Fibroblast of lung (primary cell): Measurements from ENCODE around the gene NOL11.

ENCODE experiments used
- EZH2 ChIP-seq: IDR thresholded peaks from 2 replicates; pipeline ENCODE4 v1.5.1; 2012; ENCODE audit warnings: low read length, control low read depth, mild to moderate bottlenecking; ENCODE audit errors: missing control alignments
- TF ChIP-seq, protein P1 (sequence below), 2 donors: IDR thresholded peaks in 1 of 2; conservative IDR thresholded peaks in 1 of 2; 1 replicate in 1 of 2; 2 replicates in 1 of 2; pipeline ENCODE4 v1.5.1; 2011 to 2012; ENCODE audit warnings: low read length in 2 of 2, control low read depth in 1 of 2, inconsistent platforms in 1 of 2, low read depth in 1 of 2, mild to moderate bottlenecking in 1 of 2

DNA sequence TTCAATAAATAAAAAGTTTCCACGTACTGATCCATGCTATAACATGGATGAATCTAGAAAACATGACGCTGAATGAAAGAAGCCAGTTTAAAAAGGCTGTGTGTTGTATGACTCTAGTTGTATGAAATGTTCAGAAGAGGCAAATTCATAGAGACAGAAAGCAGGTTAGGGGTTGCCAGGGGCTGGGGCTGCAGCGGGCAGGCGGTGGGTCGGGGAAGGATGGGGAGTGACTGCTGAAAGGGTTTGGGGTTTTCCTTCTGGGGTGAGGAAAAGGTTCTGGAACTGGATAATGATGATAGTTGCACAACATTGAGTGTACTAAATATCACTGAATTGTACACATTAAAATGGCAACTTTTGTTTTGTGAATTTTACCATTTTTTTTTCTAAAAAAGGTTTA is 36.3 kb downstream of the NOL11 start:
- TF ChIP-seq, protein P1, sequence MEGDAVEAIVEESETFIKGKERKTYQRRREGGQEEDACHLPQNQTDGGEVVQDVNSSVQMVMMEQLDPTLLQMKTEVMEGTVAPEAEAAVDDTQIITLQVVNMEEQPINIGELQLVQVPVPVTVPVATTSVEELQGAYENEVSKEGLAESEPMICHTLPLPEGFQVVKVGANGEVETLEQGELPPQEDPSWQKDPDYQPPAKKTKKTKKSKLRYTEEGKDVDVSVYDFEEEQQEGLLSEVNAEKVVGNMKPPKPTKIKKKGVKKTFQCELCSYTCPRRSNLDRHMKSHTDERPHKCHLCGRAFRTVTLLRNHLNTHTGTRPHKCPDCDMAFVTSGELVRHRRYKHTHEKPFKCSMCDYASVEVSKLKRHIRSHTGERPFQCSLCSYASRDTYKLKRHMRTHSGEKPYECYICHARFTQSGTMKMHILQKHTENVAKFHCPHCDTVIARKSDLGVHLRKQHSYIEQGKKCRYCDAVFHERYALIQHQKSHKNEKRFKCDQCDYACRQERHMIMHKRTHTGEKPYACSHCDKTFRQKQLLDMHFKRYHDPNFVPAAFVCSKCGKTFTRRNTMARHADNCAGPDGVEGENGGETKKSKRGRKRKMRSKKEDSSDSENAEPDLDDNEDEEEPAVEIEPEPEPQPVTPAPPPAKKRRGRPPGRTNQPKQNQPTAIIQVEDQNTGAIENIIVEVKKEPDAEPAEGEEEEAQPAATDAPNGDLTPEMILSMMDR (conservative IDR thresholded peaks at IDR 0.05 in 1 of 2, IDR thresholded peaks at IDR 0.05 in 1 of 2; ENCODE audit: low read depth in 1 of 2, low read length in 2 of 2): no peak
- no peak for TF ChIP-seq EZH2
